HG03432 (cell line): Measurements from ENCODE around the gene PDZD8.
"Not testable (repeated sequence)": the region's sequence is repeated elsewhere in the genome, so short reads cannot be mapped to it uniquely, and the experiment has no call there.

Source experiments
- ATAC-seq: cut with Tn5 transposase; IDR thresholded peaks from one replicate; pipeline ENCODE4 v1.9.1; 2021; ENCODE audit warnings: mild to moderate bottlenecking, moderate library complexity; ENCODE audit not compliant: unreplicated experiment

PDZD8 gene

DNA sequence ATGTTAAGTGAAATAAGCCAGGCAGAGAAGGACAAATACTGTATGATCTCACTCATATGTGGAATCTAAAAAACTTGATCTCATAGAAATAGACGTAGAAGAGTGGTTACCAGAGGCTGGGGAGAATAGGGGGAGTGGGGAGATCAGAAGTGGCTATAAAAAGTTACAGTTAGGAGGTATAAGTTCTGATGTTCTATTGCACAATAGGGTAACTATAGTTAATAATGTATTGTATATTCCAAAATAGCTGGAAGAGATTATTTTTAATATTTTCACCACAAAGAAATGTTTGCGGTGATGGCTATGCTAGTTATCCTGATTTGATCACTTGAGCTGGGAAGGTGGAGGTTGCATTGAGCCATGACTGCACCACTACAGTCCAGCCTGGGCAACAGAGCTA, 80.5 kb downstream of the PDZD8 start:
- no peak for ATAC-seq

DNA sequence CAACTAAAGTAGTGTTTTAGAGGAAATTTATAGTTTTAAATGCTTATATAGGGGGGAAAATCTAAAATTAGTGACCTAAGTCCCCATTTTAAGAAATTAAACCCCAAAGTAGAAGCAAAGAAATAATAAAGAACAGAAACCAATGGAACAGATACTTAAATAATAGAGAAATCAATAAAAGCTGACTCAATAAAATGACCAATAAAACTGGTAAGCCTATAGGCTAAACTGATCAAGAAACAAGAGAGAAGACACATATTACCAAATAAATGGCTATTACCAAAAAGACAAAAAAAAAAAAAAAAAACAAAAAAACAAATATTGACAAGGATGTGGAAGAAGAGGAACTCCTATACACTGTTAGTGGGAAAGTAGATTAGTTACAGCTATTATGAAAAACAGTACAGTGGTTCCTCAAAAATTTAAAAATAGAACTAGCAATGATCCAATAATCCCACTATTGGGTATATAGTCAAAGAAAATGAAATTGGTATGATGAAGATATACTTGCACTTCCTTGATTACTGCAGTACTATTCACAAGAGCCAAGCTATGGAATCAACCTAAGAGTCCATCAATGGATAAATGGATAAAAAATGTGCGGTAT, 81.1 kb downstream of the PDZD8 start:
- no peak for ATAC-seq

DNA sequence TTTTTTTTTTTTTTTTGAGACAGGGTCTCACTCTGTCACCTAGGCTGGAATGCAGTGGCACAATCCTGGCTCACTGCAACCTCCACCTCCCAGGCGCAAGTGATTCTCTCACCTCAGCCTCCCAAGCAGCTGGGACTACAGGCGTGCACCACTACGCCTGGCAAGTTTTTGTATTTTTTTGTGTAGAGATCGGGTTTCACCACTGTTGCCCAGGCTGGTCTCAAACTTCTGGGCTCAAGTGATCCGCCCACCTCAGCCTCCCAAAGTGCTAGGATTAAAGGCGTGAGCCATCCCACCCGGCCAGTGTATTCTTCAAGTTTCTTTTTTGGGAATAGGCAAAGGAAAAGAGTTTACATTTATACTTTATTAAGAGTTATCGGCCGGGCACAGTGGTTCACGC, 84.4 kb downstream of the PDZD8 start:
- not testable (repeated sequence) for ATAC-seq

DNA sequence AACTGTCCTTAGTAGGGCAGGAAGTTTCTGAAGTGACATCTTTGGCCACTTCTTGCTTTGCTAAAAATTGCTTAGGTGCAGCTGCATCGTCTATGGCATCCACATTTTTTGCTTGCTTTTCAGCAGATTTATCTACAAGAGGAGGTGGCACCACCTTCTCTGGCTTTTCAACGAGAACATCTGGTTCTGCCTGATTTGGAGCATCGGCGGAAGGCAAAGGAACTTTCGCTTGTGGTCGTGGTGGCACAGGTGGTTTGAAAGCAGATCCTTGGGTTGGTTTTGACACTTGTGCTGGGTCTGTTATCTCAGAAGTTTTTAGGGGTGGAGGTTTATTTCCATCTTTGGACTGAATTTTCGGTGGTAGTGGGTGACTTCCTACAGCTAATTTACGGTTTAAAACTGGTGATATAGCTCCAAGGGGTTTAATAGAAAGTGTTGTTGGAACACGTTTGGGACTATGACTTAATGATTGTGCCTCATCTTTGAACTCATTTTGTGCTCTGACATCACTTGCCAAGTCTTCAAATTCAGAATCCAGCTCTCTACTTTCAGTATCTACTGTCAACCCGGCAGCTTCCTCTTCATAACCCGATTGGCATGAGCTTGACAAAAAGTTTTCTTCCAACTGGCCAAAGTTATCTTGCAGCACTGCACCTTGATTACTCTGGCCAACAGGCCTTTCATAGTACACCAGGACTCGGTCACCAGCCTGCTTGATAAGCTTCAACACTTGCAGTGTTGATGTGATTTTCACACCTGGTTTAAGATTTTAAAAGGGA, 90.3 kb downstream of the PDZD8 start:
- no peak for ATAC-seq

DNA sequence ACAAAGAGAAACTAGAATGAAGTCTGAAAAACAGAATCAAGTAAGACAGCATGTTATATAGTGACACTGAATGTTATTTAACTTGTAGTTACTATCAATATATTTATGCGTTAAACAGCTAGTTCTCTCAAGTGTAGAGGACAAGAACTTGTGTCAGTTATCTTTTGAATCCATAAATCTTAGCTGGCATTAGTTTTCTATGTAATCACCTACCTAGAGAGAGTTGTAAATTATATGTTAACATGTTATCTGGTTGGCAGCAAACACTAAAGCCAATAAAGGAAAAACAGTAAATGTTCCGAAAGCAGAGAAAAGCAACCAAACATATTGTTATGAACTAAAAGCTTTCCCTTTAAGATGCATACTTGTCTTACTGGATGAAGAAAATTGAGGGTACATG, 97.6 kb downstream of the PDZD8 start:
- no peak for ATAC-seq

DNA sequence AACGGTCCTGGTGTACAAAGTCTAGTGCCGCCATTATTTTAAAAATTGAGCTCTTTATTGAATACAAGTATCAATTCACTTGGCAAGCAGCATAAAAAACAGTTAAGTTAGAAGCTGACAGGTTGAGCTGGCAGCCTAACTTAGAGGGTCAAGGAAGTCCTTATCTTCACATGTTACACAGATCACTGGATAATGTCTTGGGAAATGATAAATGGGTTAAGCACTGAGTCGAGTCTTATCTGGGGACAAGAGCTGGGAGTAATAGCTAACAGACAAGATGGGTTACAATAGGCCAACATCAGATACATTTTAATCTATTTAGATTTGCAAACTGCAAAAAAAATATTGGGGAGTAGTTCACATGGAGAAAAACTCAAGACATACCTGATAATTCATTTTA, 100.1 kb downstream of the PDZD8 start:
- no peak for ATAC-seq

DNA sequence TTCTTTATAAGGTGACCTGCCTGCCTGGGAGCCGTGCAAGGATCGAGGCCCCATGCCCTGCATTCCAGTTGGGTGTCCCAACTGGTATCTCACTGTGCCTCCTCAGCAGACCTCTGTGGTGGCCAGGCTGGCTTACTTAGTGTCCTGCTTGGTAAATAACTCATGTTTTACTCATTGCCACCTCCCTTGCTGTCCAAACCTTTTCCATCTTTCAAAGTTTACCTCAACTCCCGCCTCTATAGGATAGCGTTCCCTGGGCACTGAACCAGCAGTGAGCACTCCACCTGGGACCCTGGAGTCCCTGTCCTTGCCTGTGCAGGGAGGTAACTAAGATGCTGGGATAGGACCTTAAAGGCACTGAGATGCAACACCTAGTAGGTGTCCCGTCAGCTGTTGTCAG, 100.7 kb downstream of the PDZD8 start:
- no peak for ATAC-seq

DNA sequence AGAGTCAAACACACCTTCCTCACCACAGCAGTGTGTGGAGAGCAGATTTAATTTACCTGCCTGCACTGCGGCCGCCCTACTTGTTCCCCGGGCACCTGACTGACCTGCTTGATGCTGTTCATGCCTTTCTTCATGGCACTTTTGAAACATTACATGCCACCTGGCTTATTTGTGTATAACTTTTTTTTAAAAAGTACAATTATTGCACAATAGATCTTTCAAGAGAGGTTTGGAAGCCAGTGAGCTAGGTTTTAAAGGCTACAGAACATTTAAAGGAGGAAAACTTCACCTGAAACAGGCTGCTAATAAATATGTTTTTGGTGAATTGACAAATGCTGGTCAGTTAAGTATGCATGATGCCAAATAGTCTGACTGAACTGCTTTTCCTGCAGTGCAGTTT, 101.3 kb downstream of the PDZD8 start:
- ATAC-seq: no peak

DNA sequence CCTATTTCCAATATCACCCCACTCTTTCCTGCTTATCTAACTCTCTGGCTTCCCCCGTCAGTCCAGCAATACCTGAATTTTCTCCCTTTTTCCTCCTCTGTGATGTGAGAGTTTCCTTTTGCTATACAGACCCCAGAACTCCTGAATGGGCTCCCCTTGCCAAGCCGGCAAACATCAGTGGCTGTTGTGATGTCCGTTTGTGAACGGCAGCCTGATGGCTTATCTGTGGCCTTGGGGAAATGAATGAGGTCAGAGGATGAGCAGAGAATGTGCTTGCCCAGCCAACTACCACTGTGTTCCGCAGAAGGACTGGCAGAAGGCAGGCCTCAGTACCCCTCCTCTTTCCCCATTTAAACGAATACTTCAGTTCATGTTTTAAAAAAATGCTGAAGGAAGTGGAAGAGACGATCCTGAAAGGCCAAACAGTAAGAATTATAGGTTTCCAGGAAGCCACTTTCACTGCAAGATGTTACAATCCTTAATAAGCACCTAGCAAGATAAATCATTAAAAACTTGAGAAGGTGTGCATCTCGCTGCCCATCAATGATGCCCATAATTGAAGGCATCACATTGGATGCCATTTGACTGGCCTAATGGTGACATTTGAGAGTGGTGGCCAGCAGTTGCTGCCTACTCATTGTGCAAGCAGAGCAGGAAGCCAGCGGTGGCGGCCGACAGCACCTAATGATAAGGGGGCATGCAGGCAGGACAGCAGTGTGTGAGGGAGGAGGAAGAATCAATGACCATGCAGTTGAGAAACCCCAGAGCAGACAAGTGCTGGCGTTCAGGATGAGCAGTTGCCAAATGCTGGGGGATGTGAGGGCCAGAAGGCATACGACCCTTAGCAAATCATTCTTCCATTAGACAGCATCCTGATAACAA, 102.8 kb downstream of the PDZD8 start:
- ATAC-seq: no peak

DNA sequence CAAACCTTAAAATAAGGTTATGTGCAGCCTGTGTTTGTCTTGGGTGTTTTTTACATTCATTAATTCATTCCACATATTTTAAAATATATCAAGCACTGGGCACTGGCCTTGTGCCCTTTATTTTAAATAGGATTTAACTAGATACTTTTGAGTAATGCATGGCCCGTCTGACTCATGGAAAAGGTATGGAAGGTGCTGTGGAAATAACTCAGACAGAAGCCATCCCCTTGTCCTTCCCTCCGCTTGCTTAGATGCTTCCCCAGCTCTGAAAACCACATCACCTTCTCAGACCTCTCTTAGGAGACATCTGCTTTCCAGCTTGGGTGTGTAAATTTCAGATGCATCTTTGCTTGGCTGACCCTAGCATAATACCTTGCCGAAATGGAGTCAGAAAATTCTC, 103.8 kb downstream of the PDZD8 start:
- no peak for ATAC-seq

DNA sequence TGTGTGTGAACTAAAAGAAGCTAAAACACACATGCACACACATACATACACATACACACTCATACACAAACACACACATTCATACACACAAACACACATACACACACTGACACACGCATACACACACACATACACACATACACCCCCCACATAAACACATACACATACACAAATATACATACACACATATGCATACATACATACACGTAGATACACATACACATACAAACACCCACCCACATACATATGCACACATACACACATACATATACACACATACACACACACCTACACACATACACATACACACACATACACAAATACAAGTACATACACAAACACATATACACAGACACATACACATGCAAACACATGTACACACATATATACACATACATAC, 106.3 kb downstream of the PDZD8 start:
- no peak for ATAC-seq

DNA sequence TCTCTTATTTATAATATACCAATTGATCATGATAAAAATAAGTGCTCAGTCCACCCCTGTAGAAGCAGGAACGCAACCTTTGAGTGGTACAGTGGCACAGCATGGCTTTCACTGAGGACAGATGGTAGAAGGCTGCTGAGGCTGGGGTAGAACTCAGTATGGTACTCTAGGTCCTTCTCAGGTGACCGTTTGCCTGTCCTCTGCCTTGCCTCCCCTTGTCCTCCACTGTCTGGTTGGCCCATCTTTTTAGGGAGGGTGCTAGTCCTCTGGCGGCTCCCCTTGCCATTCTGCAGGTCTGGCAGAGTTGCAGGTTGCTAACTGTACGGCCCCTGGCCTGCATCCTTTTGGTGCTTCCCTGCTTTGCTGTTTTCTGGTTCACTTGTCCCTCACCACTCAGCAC, 107.0 kb downstream of the PDZD8 start:
- ATAC-seq: no peak

DNA sequence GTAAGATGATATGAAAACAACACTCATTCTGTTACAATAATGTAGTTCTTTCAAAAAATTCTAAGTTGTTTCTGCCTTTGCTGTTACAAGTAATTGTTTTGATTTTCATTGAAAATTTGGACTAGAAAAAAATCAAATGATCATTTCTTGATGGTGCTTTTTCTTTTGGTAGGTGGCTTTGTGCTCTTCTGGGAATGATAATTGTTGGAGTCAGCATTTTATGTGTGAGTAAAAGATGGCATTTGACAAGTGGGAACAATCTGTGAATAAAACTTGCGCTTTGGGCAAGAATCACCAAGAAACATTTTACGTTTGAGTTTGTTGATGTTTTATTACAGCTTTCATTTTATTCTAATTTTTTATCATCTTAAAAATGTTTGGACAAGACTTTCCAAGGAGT, 108.4 kb downstream of the PDZD8 start:
- no peak for ATAC-seq

DNA sequence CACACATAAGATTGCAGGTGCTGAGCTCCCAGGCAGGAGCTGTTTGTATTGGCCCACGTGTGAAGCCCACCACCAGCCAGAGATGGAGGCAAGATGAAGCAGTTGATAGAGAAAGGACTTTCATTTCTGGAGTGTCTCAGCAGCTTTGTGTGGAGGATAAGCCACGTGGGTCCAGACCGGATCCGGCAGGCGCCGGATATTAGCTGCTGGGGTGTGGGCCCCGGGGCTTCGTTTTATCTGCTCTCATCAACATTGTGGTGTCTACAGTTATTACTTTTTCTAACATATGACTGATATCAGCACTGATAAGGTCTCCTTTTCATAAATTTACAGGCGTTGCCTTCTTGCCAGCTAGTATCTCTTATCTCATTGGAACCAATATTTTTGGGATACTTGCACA, 108.8 kb downstream of the PDZD8 start:
- no peak for ATAC-seq

DNA sequence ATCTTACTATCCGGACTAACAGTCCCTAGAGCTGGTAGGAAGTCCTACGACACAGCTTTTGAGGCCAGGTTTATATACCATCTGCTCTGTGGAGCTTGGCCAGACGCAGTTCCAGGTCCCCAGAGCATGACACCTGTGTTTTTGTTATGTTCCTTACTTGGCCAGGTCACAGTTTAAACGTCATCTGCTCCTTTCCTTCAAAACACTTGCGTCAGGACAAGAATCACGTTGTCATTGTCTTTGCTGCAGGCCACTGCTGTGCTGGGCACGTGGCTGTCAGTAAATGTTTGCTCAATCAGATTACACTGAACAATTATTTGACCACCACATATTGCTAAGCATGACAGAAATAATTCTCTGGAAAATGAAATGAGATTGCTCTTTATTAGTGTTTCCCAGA, 110.5 kb downstream of the PDZD8 start:
- ATAC-seq: no peak

DNA sequence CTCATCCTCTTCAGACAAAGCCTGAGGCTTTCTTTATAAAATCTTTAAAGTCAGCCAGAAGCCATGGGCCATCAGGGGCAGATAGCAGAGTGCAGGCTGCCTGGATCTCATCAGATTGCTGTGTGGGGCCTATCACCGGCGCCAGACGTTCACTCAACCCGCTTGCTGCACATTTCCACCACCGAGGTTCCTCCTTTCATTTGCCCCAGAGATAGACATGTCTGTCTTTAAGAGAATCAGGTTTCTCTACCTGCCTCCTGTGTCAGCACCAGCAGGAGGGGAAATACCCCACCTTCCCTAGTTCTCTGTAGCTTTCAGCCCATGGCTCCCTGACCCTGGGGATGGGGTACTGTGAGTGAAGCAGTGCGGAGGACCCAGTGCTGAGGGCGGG, 112.3 kb downstream of the PDZD8 start:
- ATAC-seq: no peak

DNA sequence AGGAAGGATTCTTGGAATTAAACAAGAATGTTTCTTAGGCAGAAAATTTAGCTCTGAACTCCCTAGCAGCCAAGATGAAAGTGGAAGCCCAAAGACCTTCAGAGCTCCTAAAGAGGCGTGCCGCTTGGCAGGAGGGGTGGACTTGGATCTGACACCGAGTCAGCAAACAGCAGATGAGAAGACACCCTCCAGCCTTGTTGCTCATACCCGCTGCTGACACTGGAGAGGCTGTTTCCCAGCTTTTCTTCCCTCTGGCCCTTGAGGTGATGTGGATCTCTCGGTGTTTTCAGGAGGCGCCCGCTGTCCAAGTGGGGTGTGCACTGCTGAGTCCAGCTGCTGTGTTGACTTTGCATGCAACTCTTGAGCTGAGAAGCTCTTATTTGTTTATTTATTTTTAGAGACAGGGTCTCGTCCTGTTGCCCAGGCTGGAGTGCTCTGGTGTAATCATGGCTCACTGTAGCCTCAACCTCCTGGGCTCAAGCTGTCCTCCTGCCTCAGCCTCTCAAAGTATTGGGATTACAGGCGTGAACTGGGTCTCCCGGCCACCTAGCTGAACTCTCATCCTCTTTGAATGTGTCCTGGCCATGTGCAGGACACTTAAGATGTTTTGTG, 112.8 kb downstream of the PDZD8 start:
- no peak for ATAC-seq

DNA sequence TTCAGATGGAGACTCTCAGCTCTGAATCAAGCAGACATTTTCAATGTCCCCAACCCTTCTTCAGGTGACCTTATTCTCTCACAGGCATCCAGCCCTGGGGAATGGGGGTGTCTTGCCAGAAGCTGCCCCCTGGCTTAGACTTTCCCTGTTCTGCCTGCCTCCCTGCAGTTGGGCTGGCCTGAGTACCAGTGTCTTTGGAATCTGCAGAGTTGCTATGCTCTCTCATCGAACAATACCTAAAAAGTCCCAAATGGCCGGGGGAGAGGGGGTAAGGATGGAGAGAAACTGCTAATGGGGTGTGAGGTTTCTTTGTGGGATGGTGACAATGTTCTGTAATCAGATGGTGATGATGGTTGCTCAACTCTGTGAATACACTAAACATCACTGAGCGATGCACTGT, 113.7 kb downstream of the PDZD8 start:
- no peak for ATAC-seq

DNA sequence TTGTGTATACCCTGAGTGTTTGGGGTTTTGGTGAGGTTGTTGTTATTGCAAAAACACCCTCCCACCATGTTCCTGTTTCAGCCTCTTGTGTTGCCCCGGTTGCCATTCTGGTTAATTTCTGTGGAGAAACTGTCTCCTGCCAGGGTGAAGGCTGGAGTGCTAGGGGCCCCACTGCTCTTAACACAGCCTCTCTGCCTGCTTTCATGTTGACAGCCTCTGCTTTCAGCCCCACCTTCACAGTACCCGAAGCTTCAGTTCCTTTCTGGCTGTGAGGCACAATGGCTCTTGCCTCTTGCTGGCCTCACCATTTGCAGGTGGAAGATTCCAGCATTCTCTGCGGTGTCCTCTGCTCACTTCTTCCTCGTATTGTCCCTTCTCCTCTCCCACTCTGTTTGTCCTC, 115.2 kb downstream of the PDZD8 start:
- no peak for ATAC-seq

DNA sequence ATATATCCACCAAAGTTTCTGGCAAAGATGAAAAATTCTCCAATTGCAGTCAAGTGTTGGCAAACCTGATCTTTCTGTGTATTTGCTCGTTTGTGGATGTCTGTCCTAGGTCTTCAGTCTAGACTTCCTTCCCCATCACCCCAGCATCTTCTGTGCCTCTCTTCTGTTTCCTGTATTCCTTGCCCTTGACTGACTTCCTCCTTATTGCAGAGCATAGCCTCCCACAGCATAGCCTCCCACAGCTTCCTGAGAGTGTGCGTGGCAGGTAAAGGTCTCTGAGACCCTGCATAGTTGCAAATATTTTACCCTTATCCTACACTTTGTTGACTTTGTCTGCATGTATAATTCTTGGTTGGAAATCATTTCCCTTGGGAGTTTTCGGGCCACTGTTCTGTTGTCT, 116.0 kb downstream of the PDZD8 start:
- ATAC-seq: no peak

DNA sequence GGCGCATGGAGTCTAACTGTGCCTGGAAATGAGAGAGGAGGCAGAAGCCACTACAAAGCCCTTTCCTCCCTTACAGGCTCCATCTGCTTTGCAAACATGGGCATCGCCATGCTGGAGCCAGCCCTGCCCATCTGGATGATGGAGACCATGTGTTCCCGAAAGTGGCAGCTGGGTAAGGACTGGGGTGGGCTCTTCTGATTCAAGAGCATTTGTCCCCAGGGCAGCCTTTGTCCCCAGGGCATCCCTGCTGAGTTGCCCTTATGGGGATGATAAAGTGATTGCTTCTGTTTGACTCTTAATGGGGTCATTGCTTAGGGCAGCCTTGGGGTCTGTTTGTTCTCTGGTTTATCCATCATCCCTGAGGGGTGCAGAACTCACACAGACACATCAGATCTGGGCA, 117.5 kb downstream of the PDZD8 start:
- ATAC-seq: no peak

DNA sequence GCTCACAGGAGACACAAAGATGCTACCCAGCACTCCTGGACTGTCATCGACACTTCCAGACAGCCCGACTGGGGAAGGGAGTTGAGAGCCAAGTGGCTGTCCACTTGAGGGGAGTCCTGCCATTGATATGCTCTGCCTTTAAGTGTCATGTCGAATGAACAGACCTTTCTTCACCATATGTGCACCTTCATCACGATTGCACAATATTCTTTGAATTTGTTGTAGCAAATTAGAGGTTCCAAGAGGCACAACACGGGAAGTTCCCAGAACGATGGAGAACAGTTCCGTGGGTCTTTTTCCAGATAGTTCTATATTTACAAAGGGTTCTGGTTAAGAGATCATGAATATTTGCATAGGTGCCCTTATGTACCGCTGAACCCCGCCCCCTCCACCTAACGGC, 118.3 kb downstream of the PDZD8 start:
- ATAC-seq: no peak
